A172 (cell line): Measurements from ENCODE around the gene GRK4. TPM values are rescaled to one million over a fixed set of nuclear protein-coding genes. Genes with fewer than 3 reads are reported as not detected.

Experiments
- DNase-seq: peaks from one replicate; pipeline ENCODE4 v3.0.0-alpha.2; 2015; ENCODE audit warnings: low spot score
- total RNA-seq: library from RNA; depleted of rRNA; stranded (reverse); fragments of >200 nt; shearing (Covaris generic); gene quantifications from 2 replicates; pipeline ENCODE4 v1.2.3, GENCODE V29; 2014; rRNA removed

GRK4 gene
- total RNA-seq, 1 experiment from 2014 or later, result 8.5 TPM

DNA sequence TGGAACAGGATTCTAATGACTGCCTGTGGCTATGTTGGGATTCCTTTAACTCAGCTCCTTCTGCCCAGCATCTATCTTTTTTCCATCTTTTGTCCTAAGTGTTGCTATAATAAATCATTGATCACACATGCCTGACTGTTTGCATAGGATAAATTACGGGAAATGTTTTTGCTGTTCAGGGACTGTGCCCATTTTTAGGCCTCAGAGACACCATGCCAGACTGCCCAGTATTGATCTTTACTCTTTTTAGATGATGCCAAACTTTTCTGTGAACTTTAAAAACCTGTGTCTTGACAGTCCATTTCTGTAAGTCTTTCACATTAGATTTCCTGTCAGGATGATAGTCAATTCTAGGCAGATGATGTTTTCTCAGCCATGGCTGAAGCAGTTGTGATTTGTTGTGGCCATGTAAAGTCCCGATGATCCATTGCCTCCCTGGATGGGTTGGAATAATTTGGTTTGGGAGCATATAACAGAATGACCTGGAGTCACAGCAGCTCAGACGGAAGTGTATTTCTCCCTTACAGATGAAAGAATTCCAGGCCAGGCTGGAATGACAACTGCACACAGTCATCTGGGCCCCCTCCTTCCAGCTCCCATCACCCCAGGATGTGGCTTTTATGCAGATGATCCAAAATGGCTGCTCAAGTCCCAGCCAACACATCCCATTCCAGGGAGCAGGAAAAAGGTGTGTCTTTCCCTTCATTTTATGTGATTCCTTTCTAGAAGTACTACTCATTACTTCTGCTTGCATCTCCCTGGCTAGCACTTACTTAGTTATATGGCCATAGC is 107.5 kb downstream of the GRK4 start:
- DNase-seq, result peak; percentile 48

DNA sequence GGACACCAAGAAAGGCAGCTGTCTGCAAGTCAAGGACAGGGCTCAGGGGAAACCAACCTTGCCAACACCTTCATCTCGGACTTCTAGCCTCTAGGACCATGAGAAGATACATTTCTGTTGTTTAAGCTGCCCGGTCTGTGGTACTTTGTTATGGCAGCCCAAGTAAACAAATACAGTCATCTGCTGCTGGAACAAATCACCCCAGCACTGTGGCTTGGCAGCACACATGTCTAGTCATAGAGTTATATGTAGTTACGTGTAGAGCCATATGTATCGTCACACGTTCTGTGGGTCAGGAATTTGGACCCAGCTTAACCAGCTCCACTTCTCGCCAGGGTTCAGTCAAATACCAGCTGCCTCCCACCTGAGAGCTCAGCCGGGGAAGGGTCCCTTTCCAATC is 108.4 kb downstream of the GRK4 start:
- DNase-seq, result no peak

DNA sequence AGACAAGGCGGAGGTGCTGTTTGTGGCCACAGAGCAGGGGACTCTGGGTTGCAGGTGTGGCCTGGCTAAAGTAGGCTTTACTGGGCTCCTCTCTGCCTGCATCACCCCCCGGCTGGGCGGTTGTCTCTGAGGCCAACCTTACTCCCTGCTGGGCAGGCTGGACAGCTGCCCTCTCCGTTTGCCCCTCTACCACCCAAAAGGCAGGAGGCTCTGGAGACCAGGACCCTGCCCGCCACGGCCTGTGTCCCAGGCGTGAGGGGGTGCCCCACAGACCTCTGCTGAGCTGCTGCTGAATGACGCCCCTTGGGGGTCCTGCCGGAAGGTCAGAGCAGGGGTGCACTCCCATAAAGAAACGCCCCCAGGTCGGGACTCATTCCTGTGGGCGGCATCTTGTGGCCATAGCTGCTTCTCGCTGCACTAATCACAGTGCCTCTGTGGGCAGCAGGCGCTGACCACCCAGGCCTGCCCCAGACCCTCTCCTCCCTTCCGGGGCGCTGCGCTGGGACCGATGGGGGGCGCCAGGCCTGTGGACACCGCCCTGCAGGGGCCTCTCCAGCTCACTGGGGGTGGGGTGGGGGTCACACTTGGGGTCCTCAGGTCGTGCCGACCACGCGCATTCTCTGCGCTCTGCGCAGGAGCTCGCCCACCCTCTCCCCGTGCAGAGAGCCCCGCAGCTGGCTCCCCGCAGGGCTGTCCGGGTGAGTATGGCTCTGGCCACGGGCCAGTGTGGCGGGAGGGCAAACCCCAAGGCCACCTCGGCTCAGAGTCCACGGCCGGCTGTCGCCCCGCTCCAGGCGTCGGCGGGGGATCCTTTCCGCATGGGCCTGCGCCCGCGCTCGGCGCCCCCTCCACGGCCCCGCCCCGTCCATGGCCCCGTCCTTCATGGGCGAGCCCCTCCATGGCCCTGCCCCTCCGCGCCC is 110.0 kb downstream of the GRK4 start:
- no peak for DNase-seq

DNA sequence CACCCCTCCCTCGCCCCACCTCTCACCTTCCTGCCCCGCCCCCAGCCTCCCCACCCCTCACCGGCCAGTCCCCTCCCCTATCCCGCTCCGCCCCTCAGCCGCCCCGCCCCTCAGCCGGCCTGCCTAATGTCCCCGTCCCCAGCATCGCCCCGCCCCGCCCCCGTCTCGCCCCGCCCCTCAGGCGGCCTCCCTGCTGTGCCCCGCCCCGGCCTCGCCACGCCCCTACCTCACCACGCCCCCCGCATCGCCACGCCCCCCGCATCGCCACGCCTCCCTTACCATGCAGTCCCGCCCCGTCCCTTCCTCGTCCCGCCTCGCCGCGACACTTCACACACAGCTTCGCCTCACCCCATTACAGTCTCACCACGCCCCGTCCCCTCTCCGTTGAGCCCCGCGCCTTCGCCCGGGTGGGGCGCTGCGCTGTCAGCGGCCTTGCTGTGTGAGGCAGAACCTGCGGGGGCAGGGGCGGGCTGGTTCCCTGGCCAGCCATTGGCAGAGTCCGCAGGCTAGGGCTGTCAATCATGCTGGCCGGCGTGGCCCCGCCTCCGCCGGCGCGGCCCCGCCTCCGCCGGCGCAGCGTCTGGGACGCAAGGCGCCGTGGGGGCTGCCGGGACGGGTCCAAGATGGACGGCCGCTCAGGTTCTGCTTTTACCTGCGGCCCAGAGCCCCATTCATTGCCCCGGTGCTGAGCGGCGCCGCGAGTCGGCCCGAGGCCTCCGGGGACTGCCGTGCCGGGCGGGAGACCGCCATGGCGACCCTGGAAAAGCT is 110.9 kb downstream of the GRK4 start, which contains the start of the genes HTT and HTT-AS:
Gene HTT (plus strand): TSS at position 604 of the 768 bp plus-strand sequence. CDS start 145 bp downstream, at position 749.
Gene HTT-AS (minus strand): TSS at position 461 of the 768 bp plus-strand sequence.
- DNase-seq, result peak; percentile 76

DNA sequence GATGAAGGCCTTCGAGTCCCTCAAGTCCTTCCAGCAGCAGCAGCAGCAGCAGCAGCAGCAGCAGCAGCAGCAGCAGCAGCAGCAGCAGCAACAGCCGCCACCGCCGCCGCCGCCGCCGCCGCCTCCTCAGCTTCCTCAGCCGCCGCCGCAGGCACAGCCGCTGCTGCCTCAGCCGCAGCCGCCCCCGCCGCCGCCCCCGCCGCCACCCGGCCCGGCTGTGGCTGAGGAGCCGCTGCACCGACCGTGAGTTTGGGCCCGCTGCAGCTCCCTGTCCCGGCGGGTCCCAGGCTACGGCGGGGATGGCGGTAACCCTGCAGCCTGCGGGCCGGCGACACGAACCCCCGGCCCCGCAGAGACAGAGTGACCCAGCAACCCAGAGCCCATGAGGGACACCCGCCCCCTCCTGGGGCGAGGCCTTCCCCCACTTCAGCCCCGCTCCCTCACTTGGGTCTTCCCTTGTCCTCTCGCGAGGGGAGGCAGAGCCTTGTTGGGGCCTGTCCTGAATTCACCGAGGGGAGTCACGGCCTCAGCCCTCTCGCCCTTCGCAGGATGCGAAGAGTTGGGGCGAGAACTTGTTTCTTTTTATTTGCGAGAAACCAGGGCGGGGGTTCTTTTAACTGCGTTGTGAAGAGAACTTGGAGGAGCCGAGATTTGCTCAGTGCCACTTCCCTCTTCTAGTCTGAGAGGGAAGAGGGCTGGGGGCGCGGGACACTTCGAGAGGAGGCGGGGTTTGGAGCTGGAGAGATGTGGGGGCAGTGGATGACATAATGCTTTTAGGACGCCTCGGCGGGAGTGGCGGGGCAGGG is 111.7 kb downstream of the GRK4 start:
- peak; percentile 56 for DNase-seq

DNA sequence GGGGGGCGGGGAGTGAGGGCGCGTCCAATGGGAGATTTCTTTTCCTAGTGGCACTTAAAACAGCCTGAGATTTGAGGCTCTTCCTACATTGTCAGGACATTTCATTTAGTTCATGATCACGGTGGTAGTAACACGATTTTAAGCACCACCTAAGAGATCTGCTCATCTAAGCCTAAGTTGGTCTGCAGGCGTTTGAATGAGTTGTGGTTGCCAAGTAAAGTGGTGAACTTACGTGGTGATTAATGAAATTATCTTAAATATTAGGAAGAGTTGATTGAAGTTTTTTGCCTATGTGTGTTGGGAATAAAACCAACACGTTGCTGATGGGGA is 112.2 kb downstream of the GRK4 start:
- DNase-seq, result no peak

DNA sequence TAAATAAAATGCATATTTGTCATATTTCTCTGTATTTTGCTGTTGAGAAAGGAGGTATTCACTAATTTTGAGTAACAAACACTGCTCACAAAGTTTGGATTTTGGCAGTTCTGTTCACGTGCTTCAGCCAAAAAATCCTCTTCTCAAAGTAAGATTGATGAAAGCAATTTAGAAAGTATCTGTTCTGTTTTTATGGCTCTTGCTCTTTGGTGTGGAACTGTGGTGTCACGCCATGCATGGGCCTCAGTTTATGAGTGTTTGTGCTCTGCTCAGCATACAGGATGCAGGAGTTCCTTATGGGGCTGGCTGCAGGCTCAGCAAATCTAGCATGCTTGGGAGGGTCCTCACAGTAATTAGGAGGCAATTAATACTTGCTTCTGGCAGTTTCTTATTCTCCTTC is 114.4 kb downstream of the GRK4 start:
- no peak for DNase-seq

DNA sequence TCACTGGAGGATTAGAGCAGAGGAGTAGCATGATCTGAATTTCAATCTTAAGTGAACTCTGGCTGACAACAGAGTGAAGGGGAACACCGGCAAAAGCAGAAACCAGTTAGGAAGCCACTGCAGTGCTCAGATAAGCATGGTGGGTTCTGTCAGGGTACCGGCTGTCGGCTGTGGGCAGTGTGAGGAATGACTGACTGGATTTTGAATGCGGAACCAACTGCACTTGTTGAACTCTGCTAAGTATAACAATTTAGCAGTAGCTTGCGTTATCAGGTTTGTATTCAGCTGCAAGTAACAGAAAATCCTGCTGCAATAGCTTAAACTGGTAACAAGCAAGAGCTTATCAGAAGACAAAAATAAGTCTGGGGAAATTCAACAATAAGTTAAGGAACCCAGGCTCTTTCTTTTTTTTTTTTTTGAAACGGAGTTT is 116.3 kb downstream of the GRK4 start:
- DNase-seq, result no peak

DNA sequence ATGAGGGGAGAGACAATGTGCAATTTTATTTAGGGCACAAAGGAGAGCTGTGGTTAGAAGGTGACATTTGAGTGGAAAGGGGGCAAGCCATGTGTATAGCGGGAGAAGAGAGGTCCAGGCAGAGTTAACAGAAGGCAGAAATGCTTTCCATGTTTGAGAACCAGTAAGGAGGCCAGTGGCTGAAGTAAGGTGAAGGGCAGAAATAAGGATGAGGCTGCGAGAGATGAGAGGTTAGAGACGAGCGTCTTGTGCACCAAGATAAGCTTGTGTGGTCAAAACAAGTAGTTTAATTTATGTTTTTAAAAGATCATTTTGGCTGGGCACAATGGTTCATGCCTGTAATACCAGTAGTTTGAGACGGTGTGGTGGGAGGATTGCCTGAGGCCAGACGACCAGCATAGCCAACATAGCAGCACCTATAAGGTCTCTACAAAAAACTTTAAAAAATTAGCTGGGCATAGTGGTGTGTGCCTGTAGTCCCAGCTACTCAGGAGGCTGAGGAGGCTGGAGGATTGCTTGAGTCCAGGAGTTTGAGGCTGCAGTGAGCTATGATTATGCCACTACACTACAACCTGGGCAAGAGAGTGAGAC is 119.6 kb downstream of the GRK4 start:
- no peak for DNase-seq

DNA sequence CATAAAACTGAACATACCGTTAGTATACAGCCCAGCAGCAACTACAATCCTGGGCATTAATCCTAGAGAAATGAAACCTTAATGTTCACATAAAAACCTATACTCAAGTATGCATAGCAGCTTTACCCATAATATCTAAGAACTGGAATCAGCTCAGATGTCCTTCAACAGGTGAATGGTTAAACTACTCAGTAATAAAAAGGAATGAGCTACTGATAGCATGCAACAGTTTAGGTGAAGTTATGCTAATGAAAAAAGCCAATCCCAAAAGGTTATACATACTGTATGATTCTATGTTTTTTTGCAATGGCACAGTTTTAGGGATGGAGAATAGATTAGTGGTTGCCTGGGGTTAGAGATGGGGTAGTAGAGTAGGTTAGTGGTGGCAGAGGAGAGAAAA is 120.4 kb downstream of the GRK4 start:
- no peak for DNase-seq

DNA sequence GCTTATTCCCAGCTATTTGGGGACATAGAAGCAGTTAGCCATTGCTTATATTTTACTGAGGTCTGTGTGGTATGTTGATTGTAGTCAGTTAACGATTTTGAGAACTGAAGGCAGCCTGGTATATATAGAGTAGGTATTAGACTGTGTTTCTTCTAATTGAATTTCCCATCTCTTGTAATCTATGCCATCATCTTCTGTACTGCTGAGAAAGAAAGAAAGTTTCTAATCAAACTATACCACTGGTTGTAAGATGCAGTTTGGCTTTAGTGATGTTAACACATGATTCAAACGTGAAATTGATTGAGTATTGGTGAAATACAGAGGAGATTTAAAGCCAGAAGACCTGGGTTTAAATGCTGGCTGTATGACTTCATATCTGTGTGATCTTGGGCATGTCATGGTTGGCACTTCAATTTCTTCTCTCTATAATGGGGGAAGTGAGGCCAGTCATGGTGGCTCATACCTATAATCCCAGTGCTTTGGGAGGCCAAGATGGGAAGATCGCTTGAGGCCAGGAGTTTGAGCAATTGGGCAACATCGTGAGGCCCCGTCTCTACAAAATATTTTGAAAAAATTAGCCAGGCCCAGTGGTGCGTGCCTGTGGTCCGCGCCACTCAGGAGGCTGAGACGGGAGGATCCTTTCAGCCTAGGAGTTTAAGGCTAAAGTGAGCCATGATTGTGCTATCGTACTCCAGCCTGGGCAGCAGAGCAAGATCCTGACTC is 122.7 kb downstream of the GRK4 start:
- no peak for DNase-seq

DNA sequence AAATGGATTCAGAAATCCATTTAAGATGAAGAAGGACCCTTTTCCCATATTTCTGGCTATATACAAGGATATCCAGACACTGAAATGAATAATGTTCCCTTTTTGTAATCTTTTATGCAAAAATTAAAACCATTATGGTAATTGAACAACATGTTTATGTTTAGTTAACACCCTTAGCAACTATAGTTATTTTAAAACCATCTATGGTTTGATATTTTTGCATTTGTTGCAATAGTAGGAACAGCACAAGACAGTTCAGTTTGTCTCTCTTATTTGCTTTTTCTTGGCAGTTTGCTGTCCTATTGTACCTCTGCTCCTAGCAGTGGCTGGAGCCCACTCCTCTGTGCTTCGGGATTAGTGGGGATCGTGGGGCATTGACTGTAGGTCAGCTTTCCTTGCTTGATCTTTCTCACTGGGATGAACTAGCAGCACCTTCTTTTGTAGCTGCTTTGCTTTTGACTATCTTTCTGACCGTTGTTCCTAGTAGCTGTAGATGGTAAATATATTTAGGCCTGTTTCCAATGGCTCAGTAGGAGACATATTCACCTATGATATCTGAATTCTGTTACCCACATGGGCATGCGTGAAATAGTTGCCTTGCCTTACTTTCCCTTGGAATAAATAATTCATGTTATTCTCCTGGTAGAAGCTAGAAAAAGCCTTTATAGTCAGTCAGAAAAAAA is 123.9 kb downstream of the GRK4 start:
- DNase-seq, result no peak

Other genes with a start within 250 kb of the GRK4 start
- 67.5 and 74.0 TPM in 2 replicates for gene TNIP2, start 207.2 kb upstream of the GRK4 start, total RNA-seq
- 37.4 and 56.9 TPM in 2 replicates for gene SH3BP2, start 170.5 kb upstream of the GRK4 start, total RNA-seq
- 166 and 199 TPM in 2 replicates for gene ADD1, start 119.7 kb upstream of the GRK4 start, total RNA-seq
- gene NOP14, start 165 bp upstream of the GRK4 start, total RNA-seq, result 23.8 and 33.1 TPM in 2 replicates
- gene HTT-AS, start 111.0 kb downstream of the GRK4 start, total RNA-seq, result not detected in 2 replicates
- gene HTT, start 111.1 kb downstream of the GRK4 start, total RNA-seq, result 12.2 and 17.0 TPM in 2 replicates